ENCODE data around the gene KCNH1. TPM values are rescaled to one million over a fixed set of nuclear protein-coding genes. Genes with fewer than 3 reads are reported as not detected.
"Not testable (repeated sequence)": the region's sequence is repeated elsewhere in the genome, so short reads cannot be mapped to it uniquely, and the experiment has no call there.

Gene KCNH1
- total RNA-seq, 4 donors from 2014 or later: 0.53 to 16.5 (median 2.4) TPM

DNA sequence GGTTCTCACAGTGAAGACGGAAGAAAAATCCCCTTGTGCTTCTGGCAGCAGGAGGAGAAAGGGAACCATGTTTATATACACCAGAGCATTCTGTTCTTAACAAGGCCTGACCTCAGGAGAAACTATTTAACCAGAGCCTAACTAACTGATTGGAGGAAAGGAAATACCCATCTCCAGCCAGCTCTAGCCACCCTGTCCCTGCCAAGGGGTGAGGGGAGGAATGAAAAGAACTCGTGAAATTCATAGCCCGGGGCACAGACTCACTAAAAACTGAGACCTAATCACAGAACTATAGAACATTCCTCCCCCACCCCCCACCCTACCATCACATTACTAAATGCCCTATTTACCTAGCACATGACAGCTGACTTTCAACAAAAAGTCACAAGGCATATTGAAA is 65.0 kb downstream of the KCNH1 start:
- Histone ChIP-seq H3K9me3 (no peaks in the 10 kb centered on the region), H3K4me1 (no peaks in the 10 kb centered on the region), H3K27me3 (no peaks in the 10 kb centered on the region), H3K27ac (no peak overlapping the region), H3K4me3 (no peak overlapping the region), H3K36me3 (no peaks in the 10 kb centered on the region)
- no peak for DNase-seq
- TF ChIP-seq, protein P1, sequence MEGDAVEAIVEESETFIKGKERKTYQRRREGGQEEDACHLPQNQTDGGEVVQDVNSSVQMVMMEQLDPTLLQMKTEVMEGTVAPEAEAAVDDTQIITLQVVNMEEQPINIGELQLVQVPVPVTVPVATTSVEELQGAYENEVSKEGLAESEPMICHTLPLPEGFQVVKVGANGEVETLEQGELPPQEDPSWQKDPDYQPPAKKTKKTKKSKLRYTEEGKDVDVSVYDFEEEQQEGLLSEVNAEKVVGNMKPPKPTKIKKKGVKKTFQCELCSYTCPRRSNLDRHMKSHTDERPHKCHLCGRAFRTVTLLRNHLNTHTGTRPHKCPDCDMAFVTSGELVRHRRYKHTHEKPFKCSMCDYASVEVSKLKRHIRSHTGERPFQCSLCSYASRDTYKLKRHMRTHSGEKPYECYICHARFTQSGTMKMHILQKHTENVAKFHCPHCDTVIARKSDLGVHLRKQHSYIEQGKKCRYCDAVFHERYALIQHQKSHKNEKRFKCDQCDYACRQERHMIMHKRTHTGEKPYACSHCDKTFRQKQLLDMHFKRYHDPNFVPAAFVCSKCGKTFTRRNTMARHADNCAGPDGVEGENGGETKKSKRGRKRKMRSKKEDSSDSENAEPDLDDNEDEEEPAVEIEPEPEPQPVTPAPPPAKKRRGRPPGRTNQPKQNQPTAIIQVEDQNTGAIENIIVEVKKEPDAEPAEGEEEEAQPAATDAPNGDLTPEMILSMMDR (IDR thresholded peaks at IDR 0.05): no peak
- no peak for TF ChIP-seq POLR2A (IDR thresholded peaks at IDR 0.05)

GRCh38 chr1:211066781-211067384 is 67.1 kb downstream of the KCNH1 start:
- Histone ChIP-seq H3K36me3 (no peaks in the 10 kb centered on the region), H3K4me3 (no peak overlapping the region), H3K4me1 (no peaks in the 10 kb centered on the region), H3K27ac (no peak overlapping the region), H3K9me3 (no peaks in the 10 kb centered on the region), H3K27me3 (no peaks in the 10 kb centered on the region)
- DNase-seq: no peak
- TF ChIP-seq, protein P1 (IDR thresholded peaks at IDR 0.05): no peak
- no peak for TF ChIP-seq POLR2A (IDR thresholded peaks at IDR 0.05)

GRCh38 chr1:211041838-211042237 is 92.1 kb downstream of the KCNH1 start:
- not testable (repeated sequence) for H3K4me1 ChIP-seq, H3K4me3 ChIP-seq, H3K9me3 ChIP-seq, DNase-seq, H3K36me3 ChIP-seq, H3K27me3 ChIP-seq, H3K27ac ChIP-seq

DNA sequence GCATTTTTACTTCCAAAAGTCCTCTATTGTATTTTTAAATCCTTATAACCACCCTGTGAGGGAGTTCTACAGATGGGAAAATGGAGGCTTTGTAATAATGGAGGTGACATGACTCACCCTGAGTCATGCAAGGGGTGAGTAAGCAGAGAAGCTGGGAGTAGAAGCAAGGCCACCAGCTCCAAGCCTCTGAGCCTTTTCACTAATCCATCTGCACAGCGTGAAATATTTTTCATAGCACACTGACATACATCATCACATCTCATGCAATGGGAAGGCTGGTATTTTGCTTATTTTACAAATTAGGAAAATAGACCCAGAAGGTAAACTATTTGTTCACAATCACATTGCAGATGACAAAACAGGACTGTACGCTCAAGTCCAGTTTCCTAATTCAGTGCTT is 96.9 kb downstream of the KCNH1 start:
- no peak for DNase-seq
- no peaks in the 10 kb centered on the region for H3K27me3 ChIP-seq
- TF ChIP-seq, protein P1 (IDR thresholded peaks at IDR 0.05): no peak
- TF ChIP-seq POLR2A (IDR thresholded peaks at IDR 0.05): no peak
- no peak overlapping the region for H3K27ac ChIP-seq
- H3K4me1 ChIP-seq: no peaks in the 10 kb centered on the region
- H3K4me3 ChIP-seq: no peak overlapping the region
- H3K9me3 ChIP-seq: no peaks in the 10 kb centered on the region
- H3K36me3 ChIP-seq: no peaks in the 10 kb centered on the region

DNA sequence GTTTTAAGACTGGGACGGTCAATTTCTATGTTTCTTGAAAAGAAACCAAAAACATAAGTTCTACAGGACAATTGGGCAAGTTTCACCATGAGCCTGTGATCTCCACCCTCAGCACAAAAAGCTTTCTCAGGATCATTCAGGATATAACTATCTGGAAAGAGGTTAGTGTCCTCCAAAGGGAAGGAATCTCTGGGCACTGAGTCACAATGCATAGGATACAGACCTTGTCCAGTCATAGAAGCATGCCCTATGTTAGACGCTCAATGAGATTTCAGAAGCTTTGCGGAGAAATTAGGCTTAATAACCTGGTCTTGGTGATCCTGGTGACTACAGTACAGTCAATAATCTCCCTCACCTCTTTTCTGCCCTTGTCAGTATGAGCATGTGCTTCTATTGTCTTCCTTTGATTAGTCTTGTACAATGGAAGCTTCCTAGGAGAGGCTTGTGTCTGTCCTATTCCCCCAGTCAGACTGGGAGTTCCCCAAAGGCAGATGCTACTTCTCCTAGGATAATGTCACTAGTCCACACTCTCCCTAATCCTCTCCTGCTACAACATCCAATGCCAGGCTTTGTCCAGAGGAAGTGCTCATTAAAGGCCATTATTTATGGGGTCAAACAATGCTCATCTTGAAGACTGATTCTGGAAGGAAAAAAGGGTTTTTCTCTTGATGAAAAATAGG is 97.4 kb downstream of the KCNH1 start:
- Histone ChIP-seq H3K4me1 (no peaks in the 10 kb centered on the region), H3K27me3 (no peaks in the 10 kb centered on the region), H3K27ac (no peak overlapping the region), H3K9me3 (no peaks in the 10 kb centered on the region), H3K36me3 (no peaks in the 10 kb centered on the region), H3K4me3 (no peak overlapping the region)
- TF ChIP-seq, protein P1 (IDR thresholded peaks at IDR 0.05): no peak
- no peak for TF ChIP-seq POLR2A (IDR thresholded peaks at IDR 0.05)
- DNase-seq: no peak

DNA sequence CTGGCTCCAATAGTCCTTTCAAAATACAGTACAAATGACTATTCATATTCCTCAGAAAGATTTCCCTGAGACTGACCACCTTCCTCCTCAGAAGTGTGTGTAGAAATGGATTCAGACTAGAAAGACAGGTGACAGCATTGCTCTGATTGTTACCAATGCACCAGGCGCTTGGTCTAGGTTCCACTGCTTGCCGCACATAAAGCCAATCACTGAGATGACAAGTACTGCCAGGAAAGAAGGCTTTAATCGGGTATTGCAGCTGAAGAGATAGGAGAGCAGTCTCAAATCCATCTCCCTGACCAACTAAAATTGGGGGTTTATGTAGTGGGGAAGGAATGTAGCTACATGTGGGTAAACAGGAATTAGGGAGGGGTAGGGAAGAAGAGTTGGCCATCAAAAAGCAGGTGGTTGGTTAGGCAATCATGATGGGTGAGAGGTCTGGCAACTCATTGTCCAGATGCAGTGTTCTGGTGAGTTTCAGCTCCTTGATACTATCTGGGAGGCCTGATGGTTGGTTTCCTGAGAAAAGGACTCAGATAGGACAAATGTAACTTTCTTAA is 98.0 kb downstream of the KCNH1 start:
- Histone ChIP-seq H3K27ac (no peak overlapping the region), H3K4me1 (no peaks in the 10 kb centered on the region)
- no peak for TF ChIP-seq POLR2A (IDR thresholded peaks at IDR 0.05)
- TF ChIP-seq, protein P1 (IDR thresholded peaks at IDR 0.05): no peak

More for the DNA sequence above, 98.0 kb downstream of the KCNH1 start:
- Histone ChIP-seq H3K4me3 (no peak overlapping the region), H3K36me3 (no peaks in the 10 kb centered on the region), H3K9me3 (no peaks in the 10 kb centered on the region), H3K27me3 (no peaks in the 10 kb centered on the region)
- DNase-seq: no peak

All from Peyer's patch (tissue), 4 donors.